ENCODE measurements around the gene KPNA1.
A peak's percentile ranks its signal among the peaks of the same experiment; 100 is the strongest.

KPNA1 gene

GRCh38 chr3:122415762-122416654 is 98.7 kb downstream of the KPNA1 start, which contains the start of gene WDR5B:
Gene WDR5B (minus strand): TSS chr3:122416062. CDS start chr3:122415528, 534 bp downstream.
- peak; percentile 97 for DNase-seq (ENCODE audit: low read depth, low spot score)

- DNase-seq (ENCODE audit: low read depth, low spot score): peak; percentile 4
Measured at GRCh38 chr3:122415104-122415744, 99.5 kb downstream of the KPNA1 start.

GRCh38 chr3:122414391-122414790 is 100.3 kb downstream of the KPNA1 start:
- DNase-seq (ENCODE audit: low read depth, low spot score): no peak

GRCh38 chr3:122410639-122411038 is 104.1 kb downstream of the KPNA1 start:
- no peak for DNase-seq (ENCODE audit: low read depth, low spot score)

GRCh38 chr3:122410111-122410510 is 104.6 kb downstream of the KPNA1 start:
- DNase-seq (ENCODE audit: low read depth, low spot score): no peak

GRCh38 chr3:122409446-122409845 is 105.3 kb downstream of the KPNA1 start:
- no peak for DNase-seq (ENCODE audit: low read depth, low spot score)

DNA sequence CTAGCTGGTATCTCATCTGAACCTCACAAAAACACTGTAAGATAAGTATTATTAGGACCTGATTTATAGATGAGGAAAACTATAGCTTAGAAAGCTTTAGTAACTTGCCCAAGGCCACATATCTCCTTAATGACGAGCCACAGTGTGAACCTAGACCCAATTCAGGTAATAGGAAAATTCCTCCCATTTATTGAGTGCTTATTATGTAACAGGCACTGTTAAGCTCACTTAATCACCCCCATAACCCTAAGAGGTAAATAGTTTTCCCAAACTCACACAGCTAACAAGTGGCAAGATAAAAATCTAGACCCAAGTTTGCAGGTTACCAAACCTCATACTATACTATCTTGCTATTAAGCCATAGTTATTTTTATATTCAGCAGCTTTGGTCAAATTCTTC is 106.8 kb downstream of the KPNA1 start:
- no peak for DNase-seq (ENCODE audit: low read depth, low spot score)

- DNase-seq (ENCODE audit: low read depth, low spot score): no peak
Measured at GRCh38 chr3:122406198-122406597, 108.5 kb downstream of the KPNA1 start.

GRCh38 chr3:122405015-122405414 is 109.7 kb downstream of the KPNA1 start:
- no peak for DNase-seq (ENCODE audit: low read depth, low spot score)

DNA sequence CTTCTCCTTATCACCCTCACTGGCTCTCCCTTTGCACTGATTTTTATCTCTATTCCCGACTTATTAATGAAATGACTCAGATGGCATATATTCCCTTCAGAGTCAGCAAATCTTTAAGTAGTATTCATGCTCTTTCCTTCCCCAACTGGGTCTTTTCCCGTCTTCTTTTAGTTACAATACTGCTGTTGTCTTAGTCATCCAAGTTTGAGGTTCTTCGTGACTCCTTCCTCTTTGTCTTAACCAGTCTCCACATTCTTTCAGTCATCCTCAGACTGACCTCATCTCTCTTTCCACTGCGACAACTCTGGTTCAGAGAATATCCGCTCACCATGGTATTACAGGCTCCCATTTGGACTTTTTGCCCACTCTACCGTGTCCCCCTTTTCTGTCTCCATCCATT is 111.2 kb downstream of the KPNA1 start:
- DNase-seq (ENCODE audit: low read depth, low spot score): no peak

- no peak for DNase-seq (ENCODE audit: low read depth, low spot score)
Measured at GRCh38 chr3:122398920-122399319, 115.8 kb downstream of the KPNA1 start.

- DNase-seq (ENCODE audit: low read depth, low spot score): no peak
Measured at GRCh38 chr3:122397201-122397600, 117.5 kb downstream of the KPNA1 start.

DNA sequence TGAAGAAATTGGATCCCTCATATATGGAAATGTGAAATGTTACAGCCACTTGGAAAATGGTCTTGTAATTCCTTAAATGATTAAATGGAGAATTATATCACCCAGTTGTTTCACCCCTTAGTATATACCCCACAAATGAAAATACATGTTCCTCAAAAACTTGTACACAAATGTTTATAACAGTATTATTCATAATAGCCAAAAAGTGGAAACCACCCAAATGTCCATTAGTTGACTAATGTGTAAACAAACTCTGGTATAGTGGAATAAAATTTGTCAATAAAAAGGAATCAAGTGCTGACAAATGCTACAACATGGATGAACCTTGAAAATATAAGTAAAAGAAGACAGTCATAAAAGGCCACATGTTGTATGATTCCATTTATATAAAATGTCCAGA is 118.2 kb downstream of the KPNA1 start:
- DNase-seq (ENCODE audit: low read depth, low spot score): no peak

GRCh38 chr3:122395582-122395981 is 119.2 kb downstream of the KPNA1 start:
- no peak for DNase-seq (ENCODE audit: low read depth, low spot score)

DNA sequence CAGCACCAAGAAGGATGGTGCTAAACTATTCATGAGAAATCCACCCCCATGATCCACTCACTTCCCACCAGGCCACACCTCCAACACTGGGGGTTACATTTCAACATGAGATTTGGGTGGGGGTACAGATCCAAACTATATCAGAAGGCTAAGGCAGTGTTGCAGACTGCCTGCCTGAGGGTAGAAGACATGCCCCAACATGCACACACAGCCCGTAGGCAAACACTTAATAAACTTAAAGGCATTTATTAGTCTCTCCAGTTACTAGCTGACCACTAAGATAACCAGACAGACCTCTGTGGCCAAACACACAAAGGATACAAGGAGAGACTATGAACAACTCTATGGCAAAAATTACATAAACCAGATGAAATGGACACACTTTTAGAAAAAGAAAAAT is 120.6 kb downstream of the KPNA1 start:
- no peak for DNase-seq (ENCODE audit: low read depth, low spot score)

- DNase-seq (ENCODE audit: low read depth, low spot score): peak; percentile 13
Measured at GRCh38 chr3:122392868-122393844, 121.6 kb downstream of the KPNA1 start.

DNA sequence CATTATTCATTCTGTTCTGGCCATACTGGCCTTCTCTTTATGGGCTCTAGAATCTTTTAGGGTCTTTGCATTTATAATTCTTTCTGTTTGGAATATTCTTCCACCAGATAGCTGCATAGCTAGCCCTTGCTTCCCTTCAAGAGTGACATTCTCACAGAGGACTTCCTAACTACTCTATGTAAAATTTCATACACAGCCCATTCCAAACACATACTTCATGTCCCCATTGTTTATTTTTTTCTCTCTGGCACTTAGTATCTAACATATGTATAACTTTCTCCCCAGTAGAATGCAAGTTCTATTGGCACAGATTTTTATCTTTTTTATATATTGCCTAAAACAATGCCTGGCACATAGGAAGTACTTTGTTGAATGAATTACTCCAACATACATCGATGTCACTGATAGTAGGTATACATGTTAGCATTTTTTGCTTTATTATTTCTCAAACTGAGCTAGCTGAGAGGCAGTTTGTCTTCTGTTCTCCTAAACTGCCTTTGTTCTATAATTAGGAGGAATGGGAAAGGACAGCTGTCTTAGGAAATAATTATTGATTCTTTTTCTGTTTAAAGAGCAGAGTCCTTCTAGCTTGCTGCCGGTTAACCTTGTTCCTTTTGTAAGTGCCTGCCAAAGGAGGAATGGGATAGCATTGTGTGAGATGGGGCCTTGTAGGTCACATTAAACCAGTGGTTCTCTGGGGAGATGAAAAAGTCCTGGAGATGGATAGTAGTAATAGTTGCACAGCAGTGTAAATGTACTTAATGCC is 122.9 kb downstream of the KPNA1 start:
- DNase-seq (ENCODE audit: low read depth, low spot score): no peak

- DNase-seq (ENCODE audit: low read depth, low spot score): no peak
Measured at GRCh38 chr3:122390665-122391064, 124.1 kb downstream of the KPNA1 start.

DNA sequence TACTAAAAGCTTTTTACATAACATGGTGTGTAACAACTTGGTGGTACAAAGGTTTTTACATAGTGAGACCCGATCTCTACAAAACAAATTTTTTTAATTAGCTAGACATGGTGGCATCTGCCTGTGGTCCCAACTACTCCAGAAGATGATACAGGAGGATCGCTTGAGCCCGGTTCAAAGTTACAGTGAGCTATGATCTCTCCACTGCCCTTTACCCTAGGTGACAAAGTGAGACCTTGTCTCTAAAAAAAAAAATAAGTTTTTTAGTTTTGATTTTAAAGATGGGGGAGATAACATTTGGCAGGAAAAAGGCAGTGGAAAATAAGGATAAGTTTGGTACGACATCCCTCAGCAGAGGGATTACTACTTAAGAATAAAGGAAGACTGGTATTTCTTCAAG is 124.8 kb downstream of the KPNA1 start:
- DNase-seq (ENCODE audit: low read depth, low spot score): no peak

DNA sequence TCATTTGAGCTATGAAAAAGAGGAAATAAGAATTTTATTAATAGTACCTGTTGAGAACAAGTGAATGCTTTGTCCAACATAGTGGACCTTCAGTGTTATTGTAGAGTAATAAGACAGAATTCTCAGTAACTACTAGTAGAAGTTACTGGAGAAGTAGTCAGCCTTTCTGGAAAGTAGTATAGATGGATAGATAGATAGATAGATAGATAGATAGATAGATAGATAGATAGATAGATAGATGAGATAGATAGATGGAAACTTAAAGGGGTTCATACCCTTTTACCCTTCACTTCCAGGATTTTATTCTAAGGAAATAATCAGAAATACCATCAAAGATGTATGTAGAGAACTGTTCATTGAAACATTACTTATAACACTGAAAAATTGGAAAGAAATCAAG is 125.5 kb downstream of the KPNA1 start:
- DNase-seq (ENCODE audit: low read depth, low spot score): no peak

- no peak for DNase-seq (ENCODE audit: low read depth, low spot score)
Measured at GRCh38 chr3:122387709-122388108, 127.0 kb downstream of the KPNA1 start.

All from smooth muscle cell of the brain vasculature (primary cell).